ENCODE results near the gene CCNA1. TPM values are rescaled to one million over a fixed set of nuclear protein-coding genes. Genes with fewer than 3 reads are reported as not detected.

CCNA1 gene
- total and polyA plus RNA-seq, 2 of the 13 experiments (the other 11 are each of a cell fraction or from before 2014, with no cell fraction given) = not detected

GRCh38 chr13:36430247-36431203, 1.8 kb upstream of the CCNA1 start (continued):
- no peak for TF ChIP-seq ZNF737 (CRISPR knock-in tag; IDR thresholded peaks at IDR 0.05; ENCODE audit: borderline replicate concordance)
- TF ChIP-seq RNF2 (conservative IDR thresholded peaks at IDR 0.05; ENCODE audit: low read depth) = no peak
- TF ChIP-seq, protein P1, sequence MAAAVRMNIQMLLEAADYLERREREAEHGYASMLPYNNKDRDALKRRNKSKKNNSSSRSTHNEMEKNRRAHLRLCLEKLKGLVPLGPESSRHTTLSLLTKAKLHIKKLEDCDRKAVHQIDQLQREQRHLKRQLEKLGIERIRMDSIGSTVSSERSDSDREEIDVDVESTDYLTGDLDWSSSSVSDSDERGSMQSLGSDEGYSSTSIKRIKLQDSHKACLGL (CRISPR knock-in tag; IDR thresholded peaks at IDR 0.05) = no peak
- TF ChIP-seq SIX1 (CRISPR knock-in tag; IDR thresholded peaks at IDR 0.05; ENCODE audit: borderline replicate concordance) = no peak
- TF ChIP-seq POGZ (CRISPR knock-in tag; IDR thresholded peaks at IDR 0.05) = no peak
- TF ChIP-seq WIZ (CRISPR knock-in tag; IDR thresholded peaks at IDR 0.05) = no peak
- no peak for TF ChIP-seq RBM22 (optimal IDR thresholded peaks at IDR 0.05; ENCODE audit: low read length)
- TF ChIP-seq KAT7 (CRISPR knock-in tag; IDR thresholded peaks at IDR 0.05; ENCODE audit: borderline replicate concordance) = no peak
- TF ChIP-seq PRPF4 (IDR thresholded peaks at IDR 0.05; ENCODE audit: low read depth, low read length, poor library complexity, severe bottlenecking) = no peak
- TF ChIP-seq, protein P2, sequence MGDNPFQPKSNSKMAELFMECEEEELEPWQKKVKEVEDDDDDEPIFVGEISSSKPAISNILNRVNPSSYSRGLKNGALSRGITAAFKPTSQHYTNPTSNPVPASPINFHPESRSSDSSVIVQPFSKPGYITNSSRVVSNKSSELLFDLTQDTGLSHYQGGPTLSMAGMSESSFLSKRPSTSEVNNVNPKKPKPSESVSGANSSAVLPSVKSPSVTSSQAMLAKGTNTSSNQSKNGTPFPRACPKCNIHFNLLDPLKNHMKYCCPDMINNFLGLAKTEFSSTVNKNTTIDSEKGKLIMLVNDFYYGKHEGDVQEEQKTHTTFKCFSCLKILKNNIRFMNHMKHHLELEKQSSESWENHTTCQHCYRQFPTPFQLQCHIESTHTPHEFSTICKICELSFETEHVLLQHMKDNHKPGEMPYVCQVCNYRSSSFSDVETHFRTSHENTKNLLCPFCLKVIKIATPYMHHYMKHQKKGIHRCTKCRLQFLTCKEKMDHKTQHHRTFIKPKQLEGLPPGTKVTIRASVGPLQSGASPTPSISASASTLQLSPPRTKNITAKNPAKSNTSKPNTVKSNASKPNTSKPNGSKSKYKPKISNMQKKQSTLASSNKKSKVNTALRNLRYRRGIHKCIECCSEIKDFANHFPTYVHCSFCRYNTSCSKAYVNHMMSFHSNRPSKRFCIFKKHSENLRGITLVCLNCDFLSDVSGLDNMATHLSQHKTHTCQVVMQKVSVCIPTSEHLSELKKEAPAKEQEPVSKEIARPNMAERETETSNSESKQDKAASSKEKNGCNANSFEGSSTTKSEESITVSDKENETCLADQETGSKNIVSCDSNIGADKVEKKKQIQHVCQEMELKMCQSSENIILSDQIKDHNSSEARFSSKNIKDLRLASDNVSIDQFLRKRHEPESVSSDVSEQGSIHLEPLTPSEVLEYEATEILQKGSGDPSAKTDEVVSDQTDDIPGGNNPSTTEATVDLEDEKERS (CRISPR knock-in tag; IDR thresholded peaks at IDR 0.05) = no peak

Measured in HepG2 (cell line).